GM06990 (cell line): Measurements from ENCODE around the gene SOHLH1.

Source experiments
- DNase-seq: peaks from one replicate; pipeline ENCODE4 v3.0.0-alpha.2; 2011; ENCODE audit not compliant: insufficient read length; ENCODE audit errors: extremely low read depth
- H3K27me3 ChIP-seq: replicated peaks from 2 replicates; pipeline ENCODE4 v1.6.0; 2011; ENCODE audit warnings: low read length; ENCODE audit not compliant: control insufficient read depth, insufficient read depth
- H3K36me3 ChIP-seq: 2 replicates; pipeline ENCODE4 v1.5.1; 2011; ENCODE audit warnings: low read length; ENCODE audit not compliant: control insufficient read depth, insufficient read depth
- H3K4me3 ChIP-seq: replicated peaks from 2 replicates; pipeline ENCODE4 v1.5.1; 2011; ENCODE audit warnings: low read depth, mild to moderate bottlenecking, control low read depth, low read length
- TF ChIP-seq, protein P1 (sequence below): IDR thresholded peaks from 2 replicates; pipeline ENCODE4 v1.5.1; 2011; ENCODE audit warnings: low read length, control low read depth, mild to moderate bottlenecking, inconsistent platforms; ENCODE audit not compliant: insufficient read depth, poor library complexity, severe bottlenecking

SOHLH1 gene

DNA sequence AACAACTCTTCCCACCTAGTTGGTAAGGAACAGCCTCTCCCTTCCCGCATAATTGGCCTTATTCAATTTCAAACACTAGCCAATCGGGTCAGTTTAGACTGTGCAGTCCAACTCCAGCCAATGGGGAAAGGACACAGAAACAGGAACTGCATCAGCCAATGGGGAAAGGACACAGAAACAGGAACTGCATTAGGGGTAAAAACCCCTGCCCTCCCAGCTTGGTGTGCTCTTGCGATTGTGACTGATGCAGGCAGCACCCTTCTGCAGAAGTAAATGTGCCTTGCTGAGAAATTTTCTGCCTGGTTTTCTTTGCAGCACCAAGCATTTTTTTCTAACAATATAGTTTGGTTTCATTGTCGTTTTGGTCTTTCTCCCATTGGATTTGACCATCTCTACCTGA is 51.4 kb downstream of the SOHLH1 start:
- no peak for DNase-seq
- TF ChIP-seq, protein P1, sequence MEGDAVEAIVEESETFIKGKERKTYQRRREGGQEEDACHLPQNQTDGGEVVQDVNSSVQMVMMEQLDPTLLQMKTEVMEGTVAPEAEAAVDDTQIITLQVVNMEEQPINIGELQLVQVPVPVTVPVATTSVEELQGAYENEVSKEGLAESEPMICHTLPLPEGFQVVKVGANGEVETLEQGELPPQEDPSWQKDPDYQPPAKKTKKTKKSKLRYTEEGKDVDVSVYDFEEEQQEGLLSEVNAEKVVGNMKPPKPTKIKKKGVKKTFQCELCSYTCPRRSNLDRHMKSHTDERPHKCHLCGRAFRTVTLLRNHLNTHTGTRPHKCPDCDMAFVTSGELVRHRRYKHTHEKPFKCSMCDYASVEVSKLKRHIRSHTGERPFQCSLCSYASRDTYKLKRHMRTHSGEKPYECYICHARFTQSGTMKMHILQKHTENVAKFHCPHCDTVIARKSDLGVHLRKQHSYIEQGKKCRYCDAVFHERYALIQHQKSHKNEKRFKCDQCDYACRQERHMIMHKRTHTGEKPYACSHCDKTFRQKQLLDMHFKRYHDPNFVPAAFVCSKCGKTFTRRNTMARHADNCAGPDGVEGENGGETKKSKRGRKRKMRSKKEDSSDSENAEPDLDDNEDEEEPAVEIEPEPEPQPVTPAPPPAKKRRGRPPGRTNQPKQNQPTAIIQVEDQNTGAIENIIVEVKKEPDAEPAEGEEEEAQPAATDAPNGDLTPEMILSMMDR: no peak
- Histone ChIP-seq H3K36me3 (no peaks in the 10 kb centered on the region), H3K27me3 (no peaks in the 10 kb centered on the region), H3K4me3 (no peak overlapping the region)

DNA sequence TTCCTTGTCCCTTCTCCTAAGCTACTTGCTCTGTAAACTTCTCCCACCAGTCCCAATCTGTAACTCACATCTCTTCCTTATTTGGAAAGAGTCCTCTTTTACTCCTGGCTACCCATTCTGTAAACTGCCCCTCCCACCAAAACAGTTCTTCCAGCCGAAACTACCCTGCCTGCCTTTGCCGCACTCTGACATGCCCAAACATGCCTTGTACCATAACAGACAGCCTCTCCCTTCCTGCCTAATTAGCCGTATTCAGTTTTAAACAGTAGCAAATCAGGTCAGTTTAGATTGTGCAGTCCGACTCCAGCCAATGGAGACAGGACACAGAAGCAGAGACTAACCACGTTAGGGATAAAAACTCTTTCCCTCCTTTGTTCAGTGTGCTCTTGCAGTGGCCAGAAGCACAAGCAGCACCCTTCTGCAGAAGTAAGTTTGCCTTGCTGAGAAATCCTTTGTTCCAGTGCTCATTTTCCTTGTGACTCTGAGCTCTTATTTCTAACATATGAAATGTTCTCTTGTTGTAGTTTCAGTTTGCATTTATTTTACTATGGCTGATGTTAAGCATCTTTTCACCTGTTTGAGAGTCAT is 54.6 kb downstream of the SOHLH1 start:
- TF ChIP-seq, protein P1: no peak
- no peak for DNase-seq
- H3K4me3 ChIP-seq: no peak overlapping the region
- H3K27me3 ChIP-seq: no peaks in the 10 kb centered on the region
- H3K36me3 ChIP-seq: no peaks in the 10 kb centered on the region
